DLD1 (cell line): ENCODE data around the gene SFT2D3.

Source experiments
- in situ Hi-C: cut with HindIII; loops from 2 replicates; pipeline ENCODE4 v1.10.0; 2017; ENCODE audit warnings: low sequenced_read_pairs

Gene SFT2D3

GRCh38 chr2:127664065-127664894, 37.0 kb upstream of the SFT2D3 start:
- in situ Hi-C loops: no loop called here

- in situ Hi-C loops: no loop called here
Observed at GRCh38 chr2:127664895-127665225, 36.4 kb upstream of the SFT2D3 start.

- in situ Hi-C loops: no loop called here
Observed at GRCh38 chr2:127665267-127665893, 35.9 kb upstream of the SFT2D3 start.

- in situ Hi-C loops: no loop called here
Observed at GRCh38 chr2:127669056-127669455, 32.2 kb upstream of the SFT2D3 start.

- in situ Hi-C loops: no loop called here
Observed at GRCh38 chr2:127670055-127670956, 31.0 kb upstream of the SFT2D3 start.

GRCh38 chr2:127670957-127671290, 30.4 kb upstream of the SFT2D3 start:
- in situ Hi-C loops: no loop called here

- in situ Hi-C loops: no loop called here
Observed at GRCh38 chr2:127671557-127672302, 29.6 kb upstream of the SFT2D3 start.

GRCh38 chr2:127672341-127673224, 28.7 kb upstream of the SFT2D3 start:
- in situ Hi-C loops: no loop called here

- in situ Hi-C loops: no loop called here
Observed at GRCh38 chr2:127673291-127674069, 27.8 kb upstream of the SFT2D3 start.

GRCh38 chr2:127674241-127675209, 26.8 kb upstream of the SFT2D3 start:
- in situ Hi-C loops: no loop called here

GRCh38 chr2:127675331-127676261, 25.7 kb upstream of the SFT2D3 start, which contains the start of gene LIMS2:
LIMS2 (minus strand) TSS chr2:127675530; CDS start chr2:127675024, 506 bp downstream.
- in situ Hi-C loops: no loop called here

GRCh38 chr2:127676906-127677305, 24.4 kb upstream of the SFT2D3 start:
- in situ Hi-C loops: no loop called here

GRCh38 chr2:127678531-127678930, 22.8 kb upstream of the SFT2D3 start:
- in situ Hi-C loops: no loop called here

GRCh38 chr2:127678991-127679390, 22.3 kb upstream of the SFT2D3 start:
- in situ Hi-C loops: no loop called here

- in situ Hi-C loops: no loop called here
Observed at GRCh38 chr2:127679680-127680361, 21.5 kb upstream of the SFT2D3 start.

- in situ Hi-C loops: no loop called here
Observed at GRCh38 chr2:127680706-127681287, 20.5 kb upstream of the SFT2D3 start.
